Ammon's horn (tissue), 1 donor: ENCODE results near the gene OTOG.

Experiments
- DNase-seq: peaks from one replicate; pipeline ENCODE4 v3.0.0-alpha.2; 2016; ENCODE audit warnings: low spot score

OTOG gene

DNA sequence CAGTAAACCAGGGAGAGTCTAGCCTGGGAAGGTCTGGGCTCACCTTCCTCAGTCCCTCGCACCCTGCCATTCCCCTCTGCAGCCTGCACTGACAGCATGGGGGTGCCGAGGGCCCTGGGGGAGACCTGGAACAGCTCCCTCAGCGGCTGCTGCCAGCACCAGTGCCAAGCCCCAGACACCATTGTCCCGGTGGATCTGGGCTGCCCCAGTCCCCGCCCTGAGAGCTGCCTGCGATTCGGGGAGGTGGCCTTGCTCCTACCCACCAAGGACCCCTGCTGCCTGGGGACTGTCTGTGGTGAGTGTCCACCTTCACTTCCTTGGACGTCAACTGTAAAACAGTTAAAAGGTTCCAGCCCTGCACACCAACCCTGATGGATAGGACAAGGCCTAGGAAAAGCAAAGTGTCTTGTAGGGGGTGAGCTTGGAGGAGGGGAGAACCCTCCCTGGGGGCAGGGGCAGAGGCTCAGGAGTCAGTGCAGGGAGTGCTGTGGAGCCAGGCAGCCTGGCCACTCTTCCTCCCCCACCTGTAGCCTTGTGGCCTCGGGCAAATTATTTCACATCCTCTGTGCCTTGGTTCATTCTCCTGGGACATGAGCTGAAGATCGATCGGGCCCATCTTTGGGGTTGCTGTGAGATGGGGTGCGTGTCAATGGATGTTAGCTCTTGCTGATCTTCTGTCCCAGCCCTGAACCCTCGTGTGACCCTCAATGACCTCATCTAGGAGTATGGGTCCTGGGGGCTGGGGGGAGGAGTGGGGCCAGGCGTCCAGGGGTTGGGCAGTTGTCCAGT, 87.1 kb downstream of the OTOG start:
- DNase-seq: no peak

DNA sequence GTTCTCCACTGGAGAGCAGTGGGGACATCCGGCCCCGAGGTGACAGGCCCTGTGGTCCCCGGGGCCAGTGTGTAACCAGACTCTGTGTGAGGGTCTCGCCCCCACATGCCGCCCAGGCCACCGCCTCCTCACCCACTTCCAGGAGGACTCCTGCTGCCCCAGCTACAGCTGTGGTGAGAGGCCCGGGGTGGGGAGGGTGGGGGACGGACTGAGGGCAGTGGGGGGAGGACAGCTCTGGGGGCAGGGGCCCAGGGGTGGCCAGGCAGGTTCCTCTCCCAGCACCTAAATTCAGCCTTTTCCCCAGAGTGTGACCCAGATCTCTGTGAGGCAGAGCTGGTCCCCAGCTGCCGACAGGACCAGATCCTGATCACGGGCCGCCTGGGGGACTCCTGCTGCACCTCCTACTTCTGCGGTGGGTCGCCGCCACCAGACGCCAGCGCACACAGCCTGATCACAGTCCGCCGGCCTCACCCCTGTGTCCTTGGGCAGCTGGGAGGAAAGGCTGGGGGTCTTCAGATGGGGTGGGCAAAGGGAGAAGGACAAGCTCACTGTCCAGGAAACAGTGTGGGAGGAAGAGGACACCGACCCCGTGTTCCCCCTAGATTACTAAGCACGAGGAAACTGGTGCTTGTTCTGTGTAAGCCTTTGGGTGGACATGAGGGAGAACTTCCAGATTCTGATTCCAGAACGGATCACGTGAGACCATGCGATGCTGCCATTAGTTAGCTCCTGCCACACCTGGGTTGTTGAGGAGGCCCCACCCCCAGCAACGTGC, 87.9 kb downstream of the OTOG start:
- DNase-seq: no peak

GRCh38 chr11:17635551-17635938, 88.5 kb downstream of the OTOG start:
- no peak for DNase-seq

DNA sequence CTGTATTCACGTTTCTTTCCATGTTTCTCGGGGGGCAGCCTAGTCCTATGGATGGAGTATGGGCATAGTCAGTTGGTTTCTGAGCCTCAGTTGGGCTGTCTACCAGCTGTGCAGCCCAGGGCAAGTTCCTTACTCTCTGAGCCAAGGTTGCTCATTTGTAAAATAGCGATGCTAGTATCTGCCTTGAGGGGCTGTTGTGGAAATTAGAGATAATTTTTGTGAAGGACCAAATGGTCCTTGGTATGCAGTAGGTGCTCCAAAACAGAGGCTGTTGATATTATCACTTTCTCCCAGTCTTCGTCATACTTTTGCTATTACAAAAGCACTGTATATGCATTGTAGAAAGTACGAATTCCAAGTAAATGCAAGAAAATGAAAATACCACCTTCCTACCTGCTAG, 89.7 kb downstream of the OTOG start:
- DNase-seq: no peak

GRCh38 chr11:17637901-17638300, 90.8 kb downstream of the OTOG start:
- DNase-seq: no peak

- DNase-seq: no peak
Measured at GRCh38 chr11:17638311-17638710, 91.3 kb downstream of the OTOG start.

- no peak for DNase-seq
Measured at GRCh38 chr11:17639091-17639490, 92.0 kb downstream of the OTOG start.

DNA sequence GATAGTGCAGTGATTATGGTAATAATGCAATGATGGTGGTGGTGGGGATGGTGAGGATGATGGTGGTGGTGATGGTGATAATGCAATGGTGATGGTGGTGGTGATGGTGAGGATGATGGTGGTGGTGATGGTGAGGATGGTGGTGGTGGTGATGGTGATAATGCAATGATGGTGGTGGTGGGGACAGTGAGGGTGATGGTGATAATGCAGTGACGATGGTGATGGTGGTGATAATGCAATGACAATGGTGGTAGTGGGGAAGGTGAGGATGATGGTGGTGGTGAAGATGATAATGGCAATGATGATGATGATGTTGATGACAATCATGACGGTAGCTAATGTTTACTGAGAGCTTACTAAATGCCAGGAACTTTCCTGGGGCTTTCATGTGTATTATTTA, 92.7 kb downstream of the OTOG start:
- no peak for DNase-seq

- no peak for DNase-seq
Measured at GRCh38 chr11:17640493-17641164, 93.6 kb downstream of the OTOG start.

DNA sequence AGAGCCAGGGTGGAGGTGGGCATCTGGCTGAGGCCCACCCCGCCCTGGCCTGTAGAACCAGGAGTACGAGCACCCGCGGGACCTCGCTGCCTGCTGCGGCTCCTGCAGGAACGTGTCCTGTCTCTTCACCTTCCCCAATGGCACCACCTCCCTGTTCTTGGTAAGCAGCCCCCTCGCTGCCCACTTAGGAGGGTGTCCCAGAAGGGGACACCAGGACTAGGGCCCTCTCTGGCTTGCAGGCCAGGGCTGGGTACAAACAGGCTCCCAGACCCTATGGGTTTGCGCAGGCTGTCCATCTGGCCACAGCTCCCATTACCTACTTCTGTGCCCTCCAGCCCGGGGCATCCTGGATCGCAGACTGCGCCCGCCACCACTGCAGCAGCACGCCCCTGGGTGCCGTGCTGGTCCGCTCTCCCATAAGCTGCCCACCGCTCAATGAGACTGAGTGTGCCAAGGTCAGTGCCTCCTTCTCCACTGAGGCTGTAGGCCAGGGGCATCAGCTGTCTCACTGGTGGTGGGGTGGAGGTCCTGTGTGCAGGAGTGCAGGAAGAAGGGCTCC, 94.8 kb downstream of the OTOG start:
- DNase-seq: no peak

DNA sequence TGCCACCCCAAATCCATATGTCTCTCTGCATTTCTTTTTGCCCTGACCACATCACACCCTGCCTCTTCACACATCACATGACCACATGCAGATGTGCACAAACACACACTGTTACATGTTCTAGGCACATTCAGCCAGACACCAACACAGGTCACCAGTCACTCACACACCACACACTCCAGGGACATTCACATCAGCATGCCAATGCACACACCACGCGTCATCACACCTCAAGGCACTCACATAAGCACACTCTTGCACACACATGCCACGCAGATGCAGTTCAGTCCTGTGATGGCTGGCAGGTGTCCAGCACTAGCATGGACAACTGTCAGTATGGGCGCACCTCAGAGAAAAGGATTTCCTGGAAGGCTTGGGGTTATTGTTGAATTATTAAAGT, 95.3 kb downstream of the OTOG start:
- DNase-seq: no peak

GRCh38 chr11:17642980-17643379, 95.9 kb downstream of the OTOG start:
- DNase-seq: no peak

DNA sequence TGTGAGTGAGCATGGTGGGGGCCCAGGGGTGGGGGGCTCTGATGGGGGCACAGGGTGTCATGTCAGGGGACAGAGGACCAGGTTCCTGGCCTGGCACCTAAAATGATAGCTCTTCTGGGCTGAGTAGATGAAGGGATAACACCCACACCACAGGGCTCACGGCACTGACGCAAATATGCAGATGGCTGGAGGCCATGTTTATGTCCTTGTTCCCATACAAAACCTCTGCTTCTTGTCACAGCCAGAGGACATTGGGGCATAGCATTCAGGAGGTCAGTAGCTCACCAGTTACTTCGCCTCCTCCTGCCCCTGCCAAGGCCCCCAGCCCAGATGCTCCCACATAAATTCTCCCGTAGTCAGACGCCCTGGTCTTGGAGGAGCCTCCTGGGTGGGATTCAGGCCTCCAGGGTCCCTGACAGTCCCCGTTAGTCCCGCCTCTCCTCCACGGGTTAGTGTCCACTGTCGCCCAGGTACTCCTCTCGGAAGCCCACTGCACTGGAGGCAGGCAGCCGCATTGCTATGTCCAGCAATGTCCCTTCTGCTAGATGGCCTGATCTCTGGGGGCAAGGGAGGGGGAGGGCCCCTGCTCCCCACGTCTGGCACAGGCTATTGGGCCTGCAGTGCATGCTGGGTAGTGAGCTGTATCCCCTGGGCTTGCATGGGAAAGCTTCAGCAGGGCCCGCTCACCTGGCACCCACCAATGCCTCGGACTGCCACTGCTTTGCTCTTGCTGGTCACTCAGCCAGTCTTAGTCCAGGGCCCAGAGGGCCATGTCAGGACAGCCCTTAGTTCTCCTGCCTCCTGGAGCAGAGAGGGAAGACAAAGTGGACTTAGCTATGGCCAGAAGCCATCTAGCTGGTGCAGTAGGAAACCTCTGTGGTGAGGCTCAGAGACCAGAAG, 96.7 kb downstream of the OTOG start:
- DNase-seq: no peak

DNA sequence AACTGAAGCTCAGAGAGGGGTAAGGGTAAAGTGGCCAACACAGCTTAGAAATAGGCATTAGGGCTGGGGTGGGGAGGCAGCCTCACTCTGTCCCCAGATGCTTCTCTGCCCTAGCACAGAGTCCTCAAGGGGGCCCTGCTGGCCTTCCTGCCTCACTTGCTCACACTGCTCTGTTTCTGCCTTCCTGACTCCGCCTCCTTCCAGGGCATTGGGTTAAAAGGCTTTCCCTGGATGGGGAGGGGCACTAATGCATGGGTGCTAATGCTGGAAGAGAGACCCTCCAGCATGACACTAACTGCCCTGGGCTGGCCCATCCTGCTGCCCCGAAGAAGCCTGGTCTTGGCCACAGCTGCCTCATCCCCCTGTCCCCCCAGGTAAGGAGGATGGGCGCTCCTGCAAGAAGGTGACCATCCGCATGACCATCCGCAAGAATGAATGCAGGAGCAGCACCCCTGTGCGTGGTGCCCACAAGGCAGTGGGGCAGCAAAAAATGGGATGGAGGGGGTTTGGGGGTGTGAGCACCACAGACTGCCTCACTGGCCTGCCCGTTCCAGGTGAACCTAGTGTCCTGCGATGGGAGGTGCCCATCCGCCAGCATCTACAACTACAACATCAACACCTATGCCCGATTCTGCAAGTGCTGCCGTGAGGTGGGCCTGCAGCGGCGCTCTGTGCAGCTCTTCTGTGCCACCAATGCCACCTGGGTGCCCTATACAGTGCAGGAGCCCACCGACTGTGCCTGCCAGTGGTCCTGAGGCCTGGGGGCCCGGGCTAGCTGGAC, 98.3 kb downstream of the OTOG start:
- DNase-seq: no peak

DNA sequence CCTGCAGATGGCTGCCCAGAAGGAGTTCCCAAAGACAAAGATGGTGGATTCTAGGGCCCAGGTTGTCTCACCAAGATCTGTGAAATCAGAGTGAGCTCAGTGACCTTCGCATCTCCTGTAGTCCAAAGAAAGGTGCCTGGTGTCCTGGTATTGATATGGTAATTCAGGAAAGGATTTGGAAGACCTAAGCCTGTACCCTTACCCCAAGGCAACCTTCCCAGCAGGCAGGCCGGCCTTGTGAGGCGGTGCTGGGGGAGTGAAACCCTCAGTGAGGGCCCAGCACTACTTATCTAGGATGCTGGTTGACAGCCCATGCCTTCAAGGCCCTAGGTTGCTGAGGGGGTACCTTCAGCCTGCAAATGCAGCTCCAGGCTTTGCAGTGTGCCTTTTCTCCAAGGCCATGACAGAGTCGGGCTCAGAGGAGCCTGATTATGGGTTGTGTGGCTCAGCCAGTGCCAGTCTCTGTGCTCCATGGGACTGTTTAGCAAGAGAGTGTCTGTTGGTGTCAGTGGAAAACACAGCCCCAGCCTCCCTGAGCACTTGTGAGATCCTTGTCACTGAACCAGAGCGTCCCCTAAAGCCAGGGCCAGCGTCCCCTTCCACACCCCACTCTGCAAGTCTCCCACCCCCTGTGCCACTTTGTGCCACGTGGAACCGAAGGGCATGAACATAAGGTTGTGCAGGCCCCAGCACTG, 99.5 kb downstream of the OTOG start:
- DNase-seq: no peak

- DNase-seq: no peak
Measured at GRCh38 chr11:17648528-17648927, 101.5 kb downstream of the OTOG start.

- no peak for DNase-seq
Measured at GRCh38 chr11:17649261-17649660, 102.2 kb downstream of the OTOG start.

- DNase-seq: no peak
Measured at GRCh38 chr11:17649696-17650095, 102.6 kb downstream of the OTOG start.

GRCh38 chr11:17650127-17650911, 103.3 kb downstream of the OTOG start:
- DNase-seq: no peak
